K562 (cell line): ENCODE data around the gene KANK2. TPM values are rescaled to one million over a fixed set of nuclear protein-coding genes. Genes with fewer than 3 reads are reported as not detected.

Experiments
- CREBBP ChIP-seq: IDR thresholded peaks from one replicate; pipeline ENCODE4 v1.6.1; 2012; ENCODE audit warnings: low read depth, mild to moderate bottlenecking, control low read depth, inconsistent platforms, low read length
- GTF2A2 ChIP-seq: IDR thresholded peaks from 2 replicates; pipeline ENCODE4 v1.6.1; 2016; ENCODE audit warnings: mild to moderate bottlenecking, missing genetic modification characterization, missing compliant biosample characterization
- GTF2F1 ChIP-seq: IDR thresholded peaks from 2 replicates; pipeline ENCODE4 v1.6.1; 2011; ENCODE audit warnings: low read depth, low read length, improper control_type of control experiment
- THRAP3 ChIP-seq: fragments of 450-650 bp; IDR thresholded peaks from 2 replicates; pipeline ENCODE4 v1.6.1; 2016; ENCODE audit warnings: mild to moderate bottlenecking, inconsistent platforms, borderline replicate concordance
- polyA plus RNA-seq, 8 experiments: library from polyadenylated mRNA; depleted of rRNA in 4 of 8; stranded (reverse) in 5 of 8; unstranded in 3 of 8; fragments of >200 nt; fragmentation: Nextera tagmentation in 2 of 8; fragmentation: Illumina TruSeq in 1 of 8; extraction: Ambion mirVana in 2 of 8; extraction: Trizol in 1 of 8; gene quantifications; 2 replicates each; pipeline versions ENCODE4 v1.2.1 to v1.2.3, GENCODE V29; 2011 to 2014; ENCODE audit warnings: inconsistent platforms in 1 of 8, missing spikeins in 1 of 8
- total RNA-seq, 7 experiments: library from RNA; depleted of rRNA in 6 of 7; stranded (reverse); fragments of >200 nt in 6 of 7; fragmentation: Illumina TruSeq in 2 of 7; extraction: Trizol in 2 of 7; gene quantifications; 2 replicates each; pipeline versions ENCODE4 v1.2.1 to v1.2.3, GENCODE V29; 2011 to 2021; ENCODE audit warnings: low replicate concordance in 1 of 7
- TF ChIP-seq, protein P1 (sequence below), 2 experiments: fragments of 450-650 bp; formaldehyde crosslinking in 1 of 2; IDR thresholded peaks; 2 replicates each; pipeline versions ENCODE4 v1.4.0 to v1.6.1; 2014 to 2020; ENCODE audit warnings: mild to moderate bottlenecking in 2 of 2, borderline replicate concordance in 1 of 2, low read depth in 1 of 2
- TF ChIP-seq, protein P2 (sequence below): IDR thresholded peaks from 2 replicates; pipeline ENCODE4 v1.6.1; 2016; ENCODE audit warnings: missing genetic modification characterization, missing compliant biosample characterization
- TF ChIP-seq, protein P3 (sequence below): fragments of 450-650 bp; IDR thresholded peaks from 2 replicates; pipeline ENCODE4 v1.6.1; 2016
- TF ChIP-seq, protein P4 (sequence below): fragments of 250-450 bp; sonication (Bioruptor Pico); IDR thresholded peaks from 2 replicates; pipeline ENCODE4 v1.5.0; 2021
- TF ChIP-seq, protein P5 (sequence below): sonication (generic); formaldehyde crosslinking; IDR thresholded peaks from 2 replicates; pipeline ENCODE4 v1.8.1; 2023; ENCODE audit warnings: mild to moderate bottlenecking, missing genetic modification reagents

Gene KANK2
- total and polyA plus RNA-seq, 9 of the 15 experiments (the other 6 are each of a cell fraction or from before 2014, with no cell fraction given) = 4.4 to 47.8 (median 21.3) TPM

DNA sequence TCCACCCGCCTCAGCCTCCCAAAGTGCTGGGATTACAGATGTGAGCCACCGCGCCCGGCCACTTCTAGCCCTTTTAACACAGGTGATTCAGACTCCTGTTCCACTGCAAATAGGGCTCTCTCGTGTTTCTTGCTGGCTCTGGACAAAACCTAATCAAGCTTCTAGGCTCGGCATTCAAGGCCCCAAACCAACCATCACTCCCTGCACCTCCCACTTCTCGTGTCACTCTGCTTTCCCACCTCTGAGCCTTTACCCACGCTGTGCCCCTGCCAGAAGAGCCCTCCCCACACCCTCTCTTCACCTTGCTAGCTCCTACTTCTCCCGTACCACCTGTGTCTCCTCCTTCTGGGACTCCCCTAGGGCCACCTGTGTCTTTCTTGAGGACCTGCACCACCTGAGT is 19.8 kb downstream of the KANK2 start (continued):
- TF ChIP-seq, protein P1, sequence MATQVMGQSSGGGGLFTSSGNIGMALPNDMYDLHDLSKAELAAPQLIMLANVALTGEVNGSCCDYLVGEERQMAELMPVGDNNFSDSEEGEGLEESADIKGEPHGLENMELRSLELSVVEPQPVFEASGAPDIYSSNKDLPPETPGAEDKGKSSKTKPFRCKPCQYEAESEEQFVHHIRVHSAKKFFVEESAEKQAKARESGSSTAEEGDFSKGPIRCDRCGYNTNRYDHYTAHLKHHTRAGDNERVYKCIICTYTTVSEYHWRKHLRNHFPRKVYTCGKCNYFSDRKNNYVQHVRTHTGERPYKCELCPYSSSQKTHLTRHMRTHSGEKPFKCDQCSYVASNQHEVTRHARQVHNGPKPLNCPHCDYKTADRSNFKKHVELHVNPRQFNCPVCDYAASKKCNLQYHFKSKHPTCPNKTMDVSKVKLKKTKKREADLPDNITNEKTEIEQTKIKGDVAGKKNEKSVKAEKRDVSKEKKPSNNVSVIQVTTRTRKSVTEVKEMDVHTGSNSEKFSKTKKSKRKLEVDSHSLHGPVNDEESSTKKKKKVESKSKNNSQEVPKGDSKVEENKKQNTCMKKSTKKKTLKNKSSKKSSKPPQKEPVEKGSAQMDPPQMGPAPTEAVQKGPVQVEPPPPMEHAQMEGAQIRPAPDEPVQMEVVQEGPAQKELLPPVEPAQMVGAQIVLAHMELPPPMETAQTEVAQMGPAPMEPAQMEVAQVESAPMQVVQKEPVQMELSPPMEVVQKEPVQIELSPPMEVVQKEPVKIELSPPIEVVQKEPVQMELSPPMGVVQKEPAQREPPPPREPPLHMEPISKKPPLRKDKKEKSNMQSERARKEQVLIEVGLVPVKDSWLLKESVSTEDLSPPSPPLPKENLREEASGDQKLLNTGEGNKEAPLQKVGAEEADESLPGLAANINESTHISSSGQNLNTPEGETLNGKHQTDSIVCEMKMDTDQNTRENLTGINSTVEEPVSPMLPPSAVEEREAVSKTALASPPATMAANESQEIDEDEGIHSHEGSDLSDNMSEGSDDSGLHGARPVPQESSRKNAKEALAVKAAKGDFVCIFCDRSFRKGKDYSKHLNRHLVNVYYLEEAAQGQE (IDR thresholded peaks at IDR 0.05; ENCODE audit: borderline replicate concordance) = no peak
- TF ChIP-seq, protein P1 (CRISPR knock-in tag; IDR thresholded peaks at IDR 0.05; ENCODE audit: low read depth) = no peak
- TF ChIP-seq THRAP3 = no peak
- TF ChIP-seq, protein P2, sequence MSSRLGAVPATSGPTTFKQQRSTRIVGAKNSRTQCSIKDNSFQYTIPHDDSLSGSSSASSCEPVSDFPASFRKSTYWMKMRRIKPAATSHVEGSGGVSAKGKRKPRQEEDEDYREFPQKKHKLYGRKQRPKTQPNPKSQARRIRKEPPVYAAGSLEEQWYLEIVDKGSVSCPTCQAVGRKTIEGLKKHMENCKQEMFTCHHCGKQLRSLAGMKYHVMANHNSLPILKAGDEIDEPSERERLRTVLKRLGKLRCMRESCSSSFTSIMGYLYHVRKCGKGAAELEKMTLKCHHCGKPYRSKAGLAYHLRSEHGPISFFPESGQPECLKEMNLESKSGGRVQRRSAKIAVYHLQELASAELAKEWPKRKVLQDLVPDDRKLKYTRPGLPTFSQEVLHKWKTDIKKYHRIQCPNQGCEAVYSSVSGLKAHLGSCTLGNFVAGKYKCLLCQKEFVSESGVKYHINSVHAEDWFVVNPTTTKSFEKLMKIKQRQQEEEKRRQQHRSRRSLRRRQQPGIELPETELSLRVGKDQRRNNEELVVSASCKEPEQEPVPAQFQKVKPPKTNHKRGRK (tag) = no peak
- TF ChIP-seq, protein P3, sequence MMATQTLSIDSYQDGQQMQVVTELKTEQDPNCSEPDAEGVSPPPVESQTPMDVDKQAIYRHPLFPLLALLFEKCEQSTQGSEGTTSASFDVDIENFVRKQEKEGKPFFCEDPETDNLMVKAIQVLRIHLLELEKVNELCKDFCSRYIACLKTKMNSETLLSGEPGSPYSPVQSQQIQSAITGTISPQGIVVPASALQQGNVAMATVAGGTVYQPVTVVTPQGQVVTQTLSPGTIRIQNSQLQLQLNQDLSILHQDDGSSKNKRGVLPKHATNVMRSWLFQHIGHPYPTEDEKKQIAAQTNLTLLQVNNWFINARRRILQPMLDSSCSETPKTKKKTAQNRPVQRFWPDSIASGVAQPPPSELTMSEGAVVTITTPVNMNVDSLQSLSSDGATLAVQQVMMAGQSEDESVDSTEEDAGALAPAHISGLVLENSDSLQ = no peak
- TF ChIP-seq, protein P4, sequence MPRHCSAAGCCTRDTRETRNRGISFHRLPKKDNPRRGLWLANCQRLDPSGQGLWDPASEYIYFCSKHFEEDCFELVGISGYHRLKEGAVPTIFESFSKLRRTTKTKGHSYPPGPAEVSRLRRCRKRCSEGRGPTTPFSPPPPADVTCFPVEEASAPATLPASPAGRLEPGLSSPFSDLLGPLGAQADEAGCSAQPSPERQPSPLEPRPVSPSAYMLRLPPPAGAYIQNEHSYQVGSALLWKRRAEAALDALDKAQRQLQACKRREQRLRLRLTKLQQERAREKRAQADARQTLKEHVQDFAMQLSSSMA = no peak
- no peak for TF ChIP-seq GTF2A2 (tag)
- no peak for TF ChIP-seq GTF2F1
- no peak for TF ChIP-seq CREBBP
- TF ChIP-seq, protein P5, sequence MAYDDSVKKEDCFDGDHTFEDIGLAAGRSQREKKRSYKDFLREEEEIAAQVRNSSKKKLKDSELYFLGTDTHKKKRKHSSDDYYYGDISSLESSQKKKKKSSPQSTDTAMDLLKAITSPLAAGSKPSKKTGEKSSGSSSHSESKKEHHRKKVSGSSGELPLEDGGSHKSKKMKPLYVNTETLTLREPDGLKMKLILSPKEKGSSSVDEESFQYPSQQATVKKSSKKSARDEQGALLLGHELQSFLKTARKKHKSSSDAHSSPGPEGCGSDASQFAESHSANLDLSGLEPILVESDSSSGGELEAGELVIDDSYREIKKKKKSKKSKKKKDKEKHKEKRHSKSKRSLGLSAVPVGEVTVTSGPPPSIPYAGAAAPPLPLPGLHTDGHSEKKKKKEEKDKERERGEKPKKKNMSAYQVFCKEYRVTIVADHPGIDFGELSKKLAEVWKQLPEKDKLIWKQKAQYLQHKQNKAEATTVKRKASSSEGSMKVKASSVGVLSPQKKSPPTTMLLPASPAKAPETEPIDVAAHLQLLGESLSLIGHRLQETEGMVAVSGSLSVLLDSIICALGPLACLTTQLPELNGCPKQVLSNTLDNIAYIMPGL (CRISPR knock-in tag) = no peak
- TF ChIP-seq, all 486 proteins: peak for 0
